ENCODE data around the gene MACROD2. TPM values are rescaled to one million over a fixed set of nuclear protein-coding genes. Genes with fewer than 3 reads are reported as not detected.

Gene MACROD2
- total and polyA plus RNA-seq, 2 experiments from 2014 or later = 2.8 to 4.3 TPM

DNA sequence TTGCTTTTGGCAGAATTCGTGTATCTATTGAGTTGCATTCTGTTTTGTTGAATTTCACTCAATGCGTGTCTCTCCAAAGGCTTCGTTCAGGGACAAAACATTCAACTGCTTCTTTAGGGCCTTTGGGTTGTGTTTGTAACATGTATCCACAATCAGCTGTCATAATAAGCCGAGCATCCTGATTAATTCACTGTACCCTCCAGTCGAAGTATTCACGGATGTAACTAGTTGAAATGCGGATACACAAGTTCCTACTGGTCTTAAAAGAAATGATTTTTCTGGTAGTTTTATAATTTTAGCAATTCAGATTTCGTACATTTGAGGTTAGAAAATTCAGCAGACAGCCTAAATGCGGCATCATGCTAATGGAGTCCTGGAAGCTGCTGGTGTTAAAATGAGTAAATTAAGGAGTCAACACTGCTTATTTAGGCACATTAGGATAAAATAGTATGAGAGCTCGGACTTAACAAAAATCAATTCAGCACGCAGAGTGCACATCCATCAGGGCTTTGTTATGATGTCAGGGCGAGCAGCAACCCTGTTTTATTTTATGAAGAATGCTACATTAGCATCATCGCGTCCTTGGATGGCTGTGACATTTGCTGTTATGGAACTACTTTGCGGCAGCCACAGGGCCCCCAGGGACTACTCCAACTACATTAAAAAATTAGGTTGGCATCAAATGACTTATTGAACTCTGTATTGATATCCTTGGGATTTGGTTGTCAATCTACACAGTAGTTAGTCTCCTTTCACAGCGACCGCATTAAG lies 831.4 kb downstream of the MACROD2 start:
- Histone ChIP-seq H2AFZ (no peak overlapping the region), H4K20me1 (replicated peaks; ENCODE audit: insufficient read depth) (no peaks in the 10 kb centered on the region), H3K4me3 (no peak overlapping the region), H3K9me2 (ENCODE audit: insufficient read depth) (no peaks in the 10 kb centered on the region), H3K4me2 (no peak overlapping the region), H3K36me3 (ENCODE audit: insufficient read depth) (no peaks in the 10 kb centered on the region), H3K27ac (ENCODE audit: low read depth) (no peak overlapping the region), H3K79me2 (replicated peaks; ENCODE audit: insufficient read depth) (no peaks in the 10 kb centered on the region), H3K27me3 (ENCODE audit: insufficient read depth) (no peaks in the 10 kb centered on the region), H3K4me1 (ENCODE audit: insufficient read depth) (peaks cover 6% of the 10 kb centered on the region; the same call in 1 of the 2 replicates), H3F3A (replicated peaks; ENCODE audit: low read depth) (no peaks in the 10 kb centered on the region)
- ATAC-seq = no peak
- Mint-ChIP-seq H3K9me3 (no peaks in the 10 kb centered on the region), H3K27me3 (ENCODE audit: insufficient read depth, low read depth, poor library complexity) (no peaks in the 10 kb centered on the region), H3K4me3 (no peak overlapping the region), H3K27ac (no peak overlapping the region), H3K36me3 (ENCODE audit: low read depth) (no peaks in the 10 kb centered on the region), H3K4me1 (peaks cover 3% of the 10 kb centered on the region; the same call in 1 of the 3 replicates)
- no peak for DNase-seq (ENCODE audit: low spot score)
- no peak for TF ChIP-seq ZNF331 (CRISPR knock-in tag; IDR thresholded peaks at IDR 0.05; ENCODE audit: low read depth)
- TF ChIP-seq EZH2phosphoT487 (IDR thresholded peaks at IDR 0.05; ENCODE audit: unreplicated experiment) = no peak
- TF ChIP-seq, protein P1, sequence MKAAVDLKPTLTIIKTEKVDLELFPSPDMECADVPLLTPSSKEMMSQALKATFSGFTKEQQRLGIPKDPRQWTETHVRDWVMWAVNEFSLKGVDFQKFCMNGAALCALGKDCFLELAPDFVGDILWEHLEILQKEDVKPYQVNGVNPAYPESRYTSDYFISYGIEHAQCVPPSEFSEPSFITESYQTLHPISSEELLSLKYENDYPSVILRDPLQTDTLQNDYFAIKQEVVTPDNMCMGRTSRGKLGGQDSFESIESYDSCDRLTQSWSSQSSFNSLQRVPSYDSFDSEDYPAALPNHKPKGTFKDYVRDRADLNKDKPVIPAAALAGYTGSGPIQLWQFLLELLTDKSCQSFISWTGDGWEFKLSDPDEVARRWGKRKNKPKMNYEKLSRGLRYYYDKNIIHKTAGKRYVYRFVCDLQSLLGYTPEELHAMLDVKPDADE (IDR thresholded peaks at IDR 0.05) = no peak
- no peak for TF ChIP-seq NANOG (IDR thresholded peaks at IDR 0.05; ENCODE audit: borderline replicate concordance)
- TF ChIP-seq EZH2 (IDR thresholded peaks at IDR 0.05; ENCODE audit: low read depth, unreplicated experiment) = no peak
- TF ChIP-seq STAT1 (IDR thresholded peaks at IDR 0.05; ENCODE audit: unreplicated experiment) = no peak
- no peak for TF ChIP-seq ZNF114 (CRISPR knock-in tag; IDR thresholded peaks at IDR 0.05)
- TF ChIP-seq, protein P2, sequence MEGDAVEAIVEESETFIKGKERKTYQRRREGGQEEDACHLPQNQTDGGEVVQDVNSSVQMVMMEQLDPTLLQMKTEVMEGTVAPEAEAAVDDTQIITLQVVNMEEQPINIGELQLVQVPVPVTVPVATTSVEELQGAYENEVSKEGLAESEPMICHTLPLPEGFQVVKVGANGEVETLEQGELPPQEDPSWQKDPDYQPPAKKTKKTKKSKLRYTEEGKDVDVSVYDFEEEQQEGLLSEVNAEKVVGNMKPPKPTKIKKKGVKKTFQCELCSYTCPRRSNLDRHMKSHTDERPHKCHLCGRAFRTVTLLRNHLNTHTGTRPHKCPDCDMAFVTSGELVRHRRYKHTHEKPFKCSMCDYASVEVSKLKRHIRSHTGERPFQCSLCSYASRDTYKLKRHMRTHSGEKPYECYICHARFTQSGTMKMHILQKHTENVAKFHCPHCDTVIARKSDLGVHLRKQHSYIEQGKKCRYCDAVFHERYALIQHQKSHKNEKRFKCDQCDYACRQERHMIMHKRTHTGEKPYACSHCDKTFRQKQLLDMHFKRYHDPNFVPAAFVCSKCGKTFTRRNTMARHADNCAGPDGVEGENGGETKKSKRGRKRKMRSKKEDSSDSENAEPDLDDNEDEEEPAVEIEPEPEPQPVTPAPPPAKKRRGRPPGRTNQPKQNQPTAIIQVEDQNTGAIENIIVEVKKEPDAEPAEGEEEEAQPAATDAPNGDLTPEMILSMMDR (conservative IDR thresholded peaks at IDR 0.05; ENCODE audit: low read depth in 2 of 2) = no peak

DNA sequence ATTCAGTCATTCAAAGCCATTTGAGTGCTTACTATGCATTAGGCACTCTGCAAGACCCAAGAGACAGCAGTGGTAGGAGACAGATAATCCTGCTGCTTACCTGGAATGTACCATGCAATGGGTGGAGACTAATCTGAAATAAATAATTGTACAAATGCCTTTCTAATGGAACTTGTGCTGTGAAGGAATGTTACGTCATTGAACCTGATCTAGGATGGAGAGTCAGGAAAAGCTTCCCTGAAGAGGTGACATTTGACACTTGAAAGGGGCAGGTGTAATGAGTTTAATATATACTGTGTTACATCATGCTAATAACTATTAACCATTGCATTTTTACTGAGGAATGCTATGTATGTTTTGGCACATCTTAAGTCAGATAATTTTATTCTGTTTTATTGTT lies 833.1 kb downstream of the MACROD2 start:
- H3K9me3 Mint-ChIP-seq = no peaks in the 10 kb centered on the region
- no peak for TF ChIP-seq NANOG (IDR thresholded peaks at IDR 0.05; ENCODE audit: borderline replicate concordance)
- no peak for TF ChIP-seq JUNB (IDR thresholded peaks at IDR 0.05; ENCODE audit: unreplicated experiment)
- TF ChIP-seq, protein P3, sequence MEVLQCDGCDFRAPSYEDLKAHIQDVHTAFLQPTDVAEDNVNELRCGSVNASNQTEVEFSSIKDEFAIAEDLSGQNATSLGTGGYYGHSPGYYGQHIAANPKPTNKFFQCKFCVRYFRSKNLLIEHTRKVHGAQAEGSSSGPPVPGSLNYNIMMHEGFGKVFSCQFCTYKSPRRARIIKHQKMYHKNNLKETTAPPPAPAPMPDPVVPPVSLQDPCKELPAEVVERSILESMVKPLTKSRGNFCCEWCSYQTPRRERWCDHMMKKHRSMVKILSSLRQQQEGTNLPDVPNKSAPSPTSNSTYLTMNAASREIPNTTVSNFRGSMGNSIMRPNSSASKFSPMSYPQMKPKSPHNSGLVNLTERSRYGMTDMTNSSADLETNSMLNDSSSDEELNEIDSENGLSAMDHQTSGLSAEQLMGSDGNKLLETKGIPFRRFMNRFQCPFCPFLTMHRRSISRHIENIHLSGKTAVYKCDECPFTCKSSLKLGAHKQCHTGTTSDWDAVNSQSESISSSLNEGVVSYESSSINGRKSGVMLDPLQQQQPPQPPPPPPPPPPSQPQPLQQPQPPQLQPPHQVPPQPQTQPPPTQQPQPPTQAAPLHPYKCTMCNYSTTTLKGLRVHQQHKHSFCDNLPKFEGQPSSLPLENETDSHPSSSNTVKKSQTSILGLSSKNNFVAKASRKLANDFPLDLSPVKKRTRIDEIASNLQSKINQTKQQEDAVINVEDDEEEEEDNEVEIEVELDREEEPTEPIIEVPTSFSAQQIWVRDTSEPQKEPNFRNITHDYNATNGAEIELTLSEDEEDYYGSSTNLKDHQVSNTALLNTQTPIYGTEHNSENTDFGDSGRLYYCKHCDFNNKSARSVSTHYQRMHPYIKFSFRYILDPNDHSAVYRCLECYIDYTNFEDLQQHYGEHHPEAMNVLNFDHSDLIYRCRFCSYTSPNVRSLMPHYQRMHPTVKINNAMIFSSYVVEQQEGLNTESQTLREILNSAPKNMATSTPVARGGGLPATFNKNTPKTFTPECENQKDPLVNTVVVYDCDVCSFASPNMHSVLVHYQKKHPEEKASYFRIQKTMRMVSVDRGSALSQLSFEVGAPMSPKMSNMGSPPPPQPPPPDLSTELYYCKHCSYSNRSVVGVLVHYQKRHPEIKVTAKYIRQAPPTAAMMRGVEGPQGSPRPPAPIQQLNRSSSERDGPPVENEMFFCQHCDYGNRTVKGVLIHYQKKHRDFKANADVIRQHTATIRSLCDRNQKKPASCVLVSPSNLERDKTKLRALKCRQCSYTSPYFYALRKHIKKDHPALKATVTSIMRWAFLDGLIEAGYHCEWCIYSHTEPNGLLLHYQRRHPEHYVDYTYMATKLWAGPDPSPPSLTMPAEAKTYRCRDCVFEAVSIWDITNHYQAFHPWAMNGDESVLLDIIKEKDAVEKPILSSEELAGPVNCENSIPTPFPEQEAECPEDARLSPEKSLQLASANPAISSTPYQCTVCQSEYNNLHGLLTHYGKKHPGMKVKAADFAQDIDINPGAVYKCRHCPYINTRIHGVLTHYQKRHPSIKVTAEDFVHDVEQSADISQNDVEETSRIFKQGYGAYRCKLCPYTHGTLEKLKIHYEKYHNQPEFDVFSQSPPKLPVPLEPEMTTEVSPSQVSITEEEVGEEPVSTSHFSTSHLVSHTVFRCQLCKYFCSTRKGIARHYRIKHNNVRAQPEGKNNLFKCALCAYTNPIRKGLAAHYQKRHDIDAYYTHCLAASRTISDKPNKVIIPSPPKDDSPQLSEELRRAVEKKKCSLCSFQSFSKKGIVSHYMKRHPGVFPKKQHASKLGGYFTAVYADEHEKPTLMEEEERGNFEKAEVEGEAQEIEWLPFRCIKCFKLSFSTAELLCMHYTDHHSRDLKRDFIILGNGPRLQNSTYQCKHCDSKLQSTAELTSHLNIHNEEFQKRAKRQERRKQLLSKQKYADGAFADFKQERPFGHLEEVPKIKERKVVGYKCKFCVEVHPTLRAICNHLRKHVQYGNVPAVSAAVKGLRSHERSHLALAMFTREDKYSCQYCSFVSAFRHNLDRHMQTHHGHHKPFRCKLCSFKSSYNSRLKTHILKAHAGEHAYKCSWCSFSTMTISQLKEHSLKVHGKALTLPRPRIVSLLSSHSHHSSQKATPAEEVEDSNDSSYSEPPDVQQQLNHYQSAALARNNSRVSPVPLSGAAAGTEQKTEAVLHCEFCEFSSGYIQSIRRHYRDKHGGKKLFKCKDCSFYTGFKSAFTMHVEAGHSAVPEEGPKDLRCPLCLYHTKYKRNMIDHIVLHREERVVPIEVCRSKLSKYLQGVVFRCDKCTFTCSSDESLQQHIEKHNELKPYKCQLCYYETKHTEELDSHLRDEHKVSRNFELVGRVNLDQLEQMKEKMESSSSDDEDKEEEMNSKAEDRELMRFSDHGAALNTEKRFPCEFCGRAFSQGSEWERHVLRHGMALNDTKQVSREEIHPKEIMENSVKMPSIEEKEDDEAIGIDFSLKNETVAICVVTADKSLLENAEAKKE (CRISPR knock-in tag; IDR thresholded peaks at IDR 0.05) = no peak
- TF ChIP-seq, protein P1 (IDR thresholded peaks at IDR 0.05) = no peak
- no peak for TF ChIP-seq ZNF331 (CRISPR knock-in tag; IDR thresholded peaks at IDR 0.05; ENCODE audit: low read depth)
- TF ChIP-seq STAT1 (IDR thresholded peaks at IDR 0.05; ENCODE audit: unreplicated experiment) = no peak
- no peak for TF ChIP-seq EZH2 (IDR thresholded peaks at IDR 0.05; ENCODE audit: low read depth, unreplicated experiment)

More for the DNA sequence above, 833.1 kb downstream of the MACROD2 start:
- no peaks in the 10 kb centered on the region for H3K9me2 ChIP-seq (ENCODE audit: insufficient read depth)
- H3K4me3 Mint-ChIP-seq = no peak overlapping the region
- no peak overlapping the region for H3K27ac Mint-ChIP-seq
- H3K79me2 ChIP-seq (replicated peaks; ENCODE audit: insufficient read depth) = no peaks in the 10 kb centered on the region
- H4K20me1 ChIP-seq (replicated peaks; ENCODE audit: insufficient read depth) = no peaks in the 10 kb centered on the region
- peaks cover 6% of the 10 kb centered on the region; the same call in 1 of the 2 replicates for H3K4me1 ChIP-seq (ENCODE audit: insufficient read depth)
- H3F3A ChIP-seq (replicated peaks; ENCODE audit: low read depth) = no peaks in the 10 kb centered on the region
- H3K36me3 ChIP-seq (ENCODE audit: insufficient read depth) = no peaks in the 10 kb centered on the region
- DNase-seq (ENCODE audit: low spot score) (no peak), ATAC-seq (no peak)
- H3K4me3 ChIP-seq = no peak overlapping the region
- H3K27ac ChIP-seq (ENCODE audit: low read depth) = no peak overlapping the region
- H3K4me1 Mint-ChIP-seq = peaks cover 3% of the 10 kb centered on the region; the same call in 1 of the 3 replicates
- no peaks in the 10 kb centered on the region for H3K27me3 Mint-ChIP-seq (ENCODE audit: insufficient read depth, low read depth, poor library complexity)
- H2AFZ ChIP-seq = no peak overlapping the region
- no peaks in the 10 kb centered on the region for H3K36me3 Mint-ChIP-seq (ENCODE audit: low read depth)
- H3K4me2 ChIP-seq = no peak overlapping the region
- H3K27me3 ChIP-seq (ENCODE audit: insufficient read depth) = no peaks in the 10 kb centered on the region

All from GM23338 (cell line).